NCI-H2029 treated with DMSO at 0.1 percent for 48 hours (cell line): ENCODE measurements around the gene BZW2.
"Not testable (repeated sequence)": the region's sequence is repeated elsewhere in the genome, so short reads cannot be mapped to it uniquely, and the experiment has no call there.

Source experiments
- DNase-seq: peaks from one replicate; lab custom pipeline; 2025; lab: John Stamatoyannopoulos, UW

The BZW2 gene

DNA sequence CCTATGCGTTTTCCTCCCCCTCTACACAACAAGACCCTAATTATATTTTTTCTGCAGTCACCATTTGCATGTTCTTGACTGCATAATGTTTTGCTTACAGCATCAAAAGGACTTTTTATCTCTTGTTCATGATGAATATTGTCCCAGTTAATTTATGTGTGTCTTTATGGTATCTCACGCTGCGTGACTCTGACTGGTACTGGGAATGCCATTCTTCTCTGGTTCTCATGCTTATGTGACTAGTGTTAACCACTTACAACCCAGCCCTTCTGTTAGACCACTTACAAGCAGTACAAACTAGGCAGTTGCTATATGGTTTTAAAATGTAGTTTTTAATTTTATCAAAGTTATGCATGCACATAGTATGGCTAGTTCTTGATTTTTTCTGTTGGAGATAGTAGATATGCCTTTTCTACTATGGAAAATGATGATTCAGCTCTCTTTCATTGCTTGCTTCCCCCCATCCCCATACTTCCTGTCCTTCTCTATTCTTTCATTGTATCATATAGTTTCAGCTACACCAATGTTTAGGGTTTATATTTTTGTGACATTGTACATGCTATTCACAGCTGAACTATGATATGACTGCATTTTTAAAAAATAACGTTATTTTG, 24.9 kb downstream of the BZW2 start:
- DNase-seq: no peak

DNA sequence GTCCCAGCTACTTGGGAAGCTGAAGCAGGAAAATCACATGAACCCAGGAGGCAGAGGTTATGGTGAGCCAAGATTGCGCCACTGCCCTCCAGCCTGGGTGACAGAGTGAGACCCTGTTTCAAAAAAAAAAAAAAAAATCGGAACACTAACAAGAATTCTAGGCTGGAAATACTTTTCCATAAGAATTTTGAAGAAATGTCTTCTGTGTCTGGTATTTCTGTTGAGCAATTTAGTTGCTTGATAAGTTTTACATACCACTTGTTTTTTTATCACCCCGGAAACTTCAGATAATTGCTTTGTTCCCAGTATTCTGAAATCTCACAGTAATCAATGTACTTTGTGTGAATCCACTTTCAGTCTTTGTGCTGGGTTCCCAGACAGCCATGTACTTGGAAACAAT, 25.8 kb downstream of the BZW2 start:
- no peak for DNase-seq

DNA sequence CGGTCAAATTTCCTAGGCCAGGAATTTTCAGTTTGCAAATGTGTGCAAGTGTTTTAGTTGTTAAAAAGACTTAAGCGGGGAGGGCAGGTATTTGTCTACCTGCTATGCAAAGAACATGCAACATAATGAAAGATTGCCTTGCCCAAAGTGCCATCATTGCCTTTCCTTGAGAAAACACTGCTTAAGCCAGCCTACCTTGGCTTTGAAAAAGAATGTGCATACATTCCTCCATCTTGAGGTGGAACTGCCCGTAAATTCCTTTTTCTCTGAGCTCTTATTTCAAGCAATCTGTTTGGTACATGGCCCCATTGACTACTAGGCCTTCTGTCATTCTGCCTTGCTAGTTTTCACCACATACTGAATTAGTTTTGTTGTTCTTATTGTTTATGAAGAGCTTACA, 29.3 kb downstream of the BZW2 start:
- DNase-seq: no peak

DNA sequence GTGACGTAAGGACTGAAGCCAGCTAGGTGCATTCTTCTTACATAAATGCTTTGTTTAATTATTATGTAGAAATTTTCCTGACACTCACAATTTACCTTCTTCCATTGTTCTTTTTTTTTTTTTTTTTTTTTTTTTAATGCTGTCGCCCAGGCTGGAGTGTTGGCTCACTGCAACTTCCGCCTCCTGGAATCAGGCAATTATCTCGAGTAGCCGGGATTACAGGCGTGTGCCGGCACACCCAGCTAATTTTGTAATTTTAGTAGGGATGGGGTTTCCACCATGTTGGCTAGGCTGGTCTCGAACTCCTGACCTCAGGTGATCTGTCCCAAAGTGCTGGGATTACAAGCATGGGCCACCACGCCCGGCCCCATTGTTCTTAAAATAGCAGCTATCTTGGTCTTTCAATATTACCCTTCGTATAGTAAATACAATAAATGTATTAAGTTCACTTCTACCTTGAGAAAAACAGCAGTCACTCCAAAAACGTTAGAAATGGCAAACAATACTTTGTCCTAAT, 32.1 kb downstream of the BZW2 start:
- no peak for DNase-seq

DNA sequence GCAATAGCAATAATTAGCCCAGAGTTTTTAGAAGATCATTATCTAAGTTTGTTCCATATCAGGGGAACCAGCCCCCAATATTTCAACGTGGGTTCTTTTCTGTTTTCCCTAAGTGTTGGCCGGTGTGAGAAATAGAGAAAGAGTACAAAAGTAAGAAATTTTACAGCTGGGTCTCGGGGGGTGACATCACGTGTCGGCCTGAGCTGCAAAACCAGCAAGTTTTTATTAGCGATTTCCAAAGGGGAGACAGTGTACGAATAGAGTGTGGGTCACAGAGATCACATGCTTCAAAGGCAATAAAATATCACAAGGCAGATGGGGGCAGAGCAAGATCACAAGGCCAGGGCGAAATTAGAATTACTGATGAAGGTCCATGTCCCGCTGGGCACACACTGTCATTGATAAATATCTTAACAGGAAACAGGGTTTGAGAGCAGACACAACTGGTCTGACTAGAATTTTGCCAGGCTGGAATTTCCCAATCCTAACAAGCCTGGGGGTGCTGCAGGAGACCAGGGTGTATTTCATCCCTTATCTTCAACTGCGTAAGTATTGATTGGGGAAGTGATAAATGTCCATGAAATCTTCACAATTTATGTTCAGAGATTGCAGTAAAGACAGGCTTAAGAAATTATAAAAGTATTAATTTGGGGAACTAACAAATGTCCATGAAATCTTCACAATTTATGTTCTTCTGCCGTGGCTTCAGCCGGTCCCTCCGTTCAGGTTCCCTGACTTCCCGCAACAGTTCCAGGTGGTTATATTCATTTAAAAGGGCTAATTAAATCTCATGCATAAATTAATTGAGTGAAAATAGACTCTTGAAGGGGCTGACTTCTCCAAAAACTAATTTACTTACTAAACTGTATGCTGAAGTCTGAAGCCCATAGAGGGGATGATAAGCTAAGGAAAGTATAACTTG, 32.9 kb downstream of the BZW2 start:
- DNase-seq: not testable (repeated sequence)

DNA sequence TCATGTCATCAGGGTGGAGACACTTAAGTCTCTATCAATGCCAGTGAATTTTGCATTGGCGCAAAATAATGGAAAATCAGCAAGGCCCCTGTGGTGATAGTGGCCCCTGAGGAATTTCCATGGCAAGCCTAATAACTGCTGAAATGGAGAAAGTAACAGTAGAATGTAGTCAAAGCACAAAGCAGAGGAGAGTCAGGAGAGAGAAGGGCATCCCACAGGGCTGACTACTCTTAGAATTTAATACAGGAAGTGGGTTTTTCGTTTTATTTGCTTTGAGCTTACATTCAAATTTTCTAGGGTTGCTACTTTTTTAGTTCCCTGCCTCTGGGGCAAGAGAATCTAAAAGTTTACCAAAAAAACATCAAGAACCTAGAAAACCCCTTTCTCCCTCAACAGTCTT, 39.0 kb downstream of the BZW2 start:
- no peak for DNase-seq

DNA sequence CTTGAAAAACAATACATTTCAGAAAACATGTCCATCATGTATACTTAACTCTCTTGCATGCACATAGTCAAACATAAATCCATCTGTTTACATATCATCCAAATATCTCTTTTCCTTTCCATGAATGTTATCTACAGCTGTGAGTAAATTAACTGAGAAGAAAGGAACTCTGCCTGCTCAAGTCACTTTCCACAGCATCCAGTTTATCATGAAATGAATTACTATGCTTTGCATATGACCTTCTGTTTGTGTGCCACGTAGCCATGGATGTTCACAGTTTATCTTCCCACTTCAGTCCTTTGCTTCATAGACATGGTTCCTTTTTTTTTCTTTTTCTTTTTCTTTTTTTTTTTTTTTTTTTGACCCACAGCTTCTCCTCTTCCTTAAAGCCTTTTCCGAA, 39.6 kb downstream of the BZW2 start:
- no peak for DNase-seq

DNA sequence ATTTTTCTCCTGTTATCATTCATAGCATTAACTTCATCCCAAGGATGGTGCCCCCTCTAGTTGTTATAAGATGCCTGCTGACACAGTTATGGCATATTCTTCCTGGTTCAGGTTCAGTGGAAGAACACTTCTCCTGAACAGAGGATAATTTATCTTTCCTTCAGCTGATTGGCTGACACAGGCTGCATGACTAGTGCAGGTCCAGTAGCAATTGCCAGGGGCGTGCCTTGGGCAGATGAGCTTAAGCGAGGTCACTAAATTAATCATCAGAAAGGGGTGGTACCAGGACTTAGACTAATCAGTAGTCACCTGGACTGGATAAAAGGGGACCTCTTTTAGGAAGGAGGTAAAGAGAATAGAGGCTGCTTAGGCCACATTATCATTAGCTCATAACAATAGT, 42.3 kb downstream of the BZW2 start:
- DNase-seq: no peak

DNA sequence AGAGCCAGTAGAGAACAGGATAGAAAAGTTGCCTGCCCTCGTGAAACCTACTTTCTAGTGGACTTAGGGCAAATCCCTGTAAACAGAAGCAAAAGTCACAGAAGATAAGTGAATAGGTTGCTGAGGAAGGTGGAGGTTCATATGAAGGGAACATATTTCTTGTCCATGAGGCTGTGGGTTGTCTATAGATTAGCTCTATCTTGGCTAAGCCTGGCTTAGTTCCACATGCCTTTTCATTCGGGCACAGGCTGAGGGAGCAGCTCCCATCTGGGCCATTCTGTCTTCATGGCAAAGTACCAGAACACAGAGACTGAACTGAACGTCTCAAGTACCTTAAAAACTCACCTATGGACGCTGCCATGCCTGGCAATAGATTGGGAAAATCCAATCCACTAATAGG, 45.3 kb downstream of the BZW2 start:
- no peak for DNase-seq

DNA sequence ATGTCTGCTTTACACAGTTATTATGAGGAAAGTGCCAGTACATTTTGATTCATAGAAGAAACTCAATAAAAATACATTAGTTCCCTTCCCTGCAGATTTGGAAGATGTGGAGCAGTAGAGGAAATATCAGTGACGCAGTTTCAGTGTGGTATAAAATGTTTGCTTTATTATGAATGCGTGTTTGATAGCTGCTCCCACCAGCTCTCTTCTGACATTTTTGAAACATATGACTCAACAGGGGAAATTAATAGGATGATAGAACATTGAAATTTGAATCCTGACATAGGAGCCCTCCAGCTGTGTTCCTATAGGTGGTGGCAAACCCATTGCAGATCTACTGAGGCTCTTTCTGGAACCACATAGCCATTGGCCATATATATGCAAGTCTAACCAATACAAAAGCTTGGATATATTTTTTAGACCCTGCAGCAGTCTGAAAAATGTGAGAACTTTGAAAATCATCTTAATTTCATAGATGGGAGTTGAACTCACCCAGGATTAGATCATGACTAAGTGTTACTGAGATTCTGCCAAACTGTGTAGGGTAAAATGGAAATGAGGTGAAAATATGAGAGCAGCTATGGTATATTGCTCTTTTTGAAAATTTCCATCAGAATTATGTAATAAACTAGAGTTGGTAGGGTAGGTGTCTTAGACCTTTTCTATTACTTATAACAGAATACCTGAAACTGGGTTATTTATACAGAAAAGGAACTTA, 47.8 kb downstream of the BZW2 start:
- DNase-seq: no peak

DNA sequence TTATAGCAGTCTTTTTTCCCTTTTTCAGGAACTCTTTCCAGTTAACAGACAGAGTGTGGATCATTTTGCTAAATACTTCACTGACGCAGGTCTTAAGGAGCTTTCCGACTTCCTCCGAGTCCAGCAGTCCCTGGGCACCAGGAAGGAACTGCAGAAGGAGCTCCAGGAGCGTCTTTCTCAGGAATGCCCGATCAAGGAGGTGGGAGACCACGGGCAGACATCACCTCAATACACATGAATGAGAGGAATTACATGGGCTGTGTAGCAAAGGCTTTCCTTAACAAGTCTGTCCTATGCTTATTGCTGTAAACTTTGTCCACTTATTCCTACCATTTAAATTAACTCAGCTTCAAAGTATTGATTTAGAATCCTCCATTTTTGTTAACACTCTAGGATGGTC, 48.8 kb downstream of the BZW2 start:
- DNase-seq: no peak

DNA sequence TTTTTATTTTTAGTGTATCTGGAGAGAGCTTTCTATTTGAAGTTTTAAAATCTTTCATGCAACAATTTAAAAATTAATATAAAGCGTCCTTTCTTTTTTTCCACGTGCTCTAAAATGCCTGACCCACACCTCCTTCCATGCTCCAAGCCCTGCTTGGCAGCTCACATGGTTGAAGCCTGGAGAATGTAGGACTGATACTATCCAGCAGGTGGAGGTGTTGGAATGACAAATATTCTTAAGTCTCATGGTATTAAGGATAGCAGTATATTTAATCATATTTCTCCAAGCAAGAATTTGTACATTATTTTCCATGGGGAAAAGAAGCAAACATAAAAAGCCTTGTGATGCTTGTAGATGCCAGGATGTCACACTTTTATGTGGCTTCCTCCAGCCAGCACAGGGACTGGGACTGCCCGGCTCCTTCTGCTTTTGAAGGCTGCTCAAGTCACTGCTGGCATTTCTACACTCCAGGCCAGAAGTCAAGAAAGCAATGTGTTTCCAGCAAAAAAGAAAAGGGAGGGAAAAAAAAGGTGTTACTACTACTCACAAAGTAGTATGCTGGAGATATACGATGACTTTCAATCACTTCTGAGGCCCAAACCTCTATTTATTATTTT, 49.7 kb downstream of the BZW2 start:
- no peak for DNase-seq

DNA sequence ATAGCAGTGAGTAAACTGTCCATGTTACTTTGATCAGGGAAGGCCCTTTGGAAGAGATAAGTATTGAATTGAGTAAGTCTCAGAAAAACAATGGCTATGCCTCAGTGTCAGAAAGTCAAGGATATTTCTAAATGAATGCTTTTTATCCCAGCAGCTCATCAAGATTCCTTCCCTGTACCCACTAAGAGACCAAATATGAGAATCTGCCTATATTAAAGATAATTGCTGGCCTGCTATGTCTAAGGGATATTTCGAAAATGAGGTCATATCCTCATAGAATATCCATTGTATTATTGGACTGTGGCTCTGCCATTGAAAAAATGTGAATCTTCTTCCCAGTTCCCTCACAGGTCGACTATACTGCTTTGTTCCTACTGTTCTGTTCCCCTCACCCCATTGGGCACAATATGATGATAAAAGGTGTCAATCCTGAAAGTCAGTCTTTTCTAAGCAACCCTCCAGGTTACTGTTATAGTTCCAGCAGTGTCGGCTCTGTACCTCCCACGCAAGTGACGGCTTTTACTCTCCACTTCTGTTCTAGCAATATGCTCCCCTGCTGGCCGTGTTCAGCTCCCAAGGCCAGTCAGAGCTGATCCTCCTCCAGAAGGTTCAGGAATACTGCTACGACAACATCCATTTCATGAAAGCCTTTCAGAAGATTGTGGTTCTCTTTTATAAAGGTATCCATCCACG, 51.7 kb downstream of the BZW2 start:
- DNase-seq: no peak

DNA sequence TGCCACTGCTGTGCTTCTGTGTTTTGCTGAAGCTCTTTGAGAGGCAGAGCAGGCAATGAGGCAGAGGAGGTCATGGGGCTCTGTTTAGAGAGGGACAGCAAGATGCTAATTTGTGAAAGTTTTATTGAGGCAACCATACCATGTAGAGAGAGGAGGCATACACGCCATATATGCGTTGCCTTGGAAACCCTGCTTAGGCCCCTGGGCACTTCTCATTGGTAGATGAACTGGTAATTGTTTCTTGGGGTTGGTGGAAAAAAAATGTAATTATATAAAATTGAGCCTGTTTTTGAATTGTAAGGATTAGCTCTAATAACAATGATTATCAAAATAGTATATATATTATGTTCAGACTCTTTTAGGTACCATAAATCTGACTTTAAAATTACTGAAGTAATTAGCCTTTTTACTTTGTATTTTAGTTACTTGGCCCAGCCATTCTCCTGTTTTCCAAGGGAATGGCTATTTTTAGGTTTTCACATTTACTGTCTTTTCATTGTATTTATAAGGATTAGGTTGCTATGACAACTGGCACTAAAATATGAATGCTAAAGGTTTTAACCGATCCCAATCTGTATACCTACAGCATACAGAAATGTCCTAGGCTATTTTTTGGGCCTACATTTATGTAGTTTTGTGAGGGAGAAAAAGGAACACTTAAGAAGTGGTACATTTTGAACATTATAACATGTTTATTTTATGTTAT, 52.4 kb downstream of the BZW2 start:
- DNase-seq: no peak

DNA sequence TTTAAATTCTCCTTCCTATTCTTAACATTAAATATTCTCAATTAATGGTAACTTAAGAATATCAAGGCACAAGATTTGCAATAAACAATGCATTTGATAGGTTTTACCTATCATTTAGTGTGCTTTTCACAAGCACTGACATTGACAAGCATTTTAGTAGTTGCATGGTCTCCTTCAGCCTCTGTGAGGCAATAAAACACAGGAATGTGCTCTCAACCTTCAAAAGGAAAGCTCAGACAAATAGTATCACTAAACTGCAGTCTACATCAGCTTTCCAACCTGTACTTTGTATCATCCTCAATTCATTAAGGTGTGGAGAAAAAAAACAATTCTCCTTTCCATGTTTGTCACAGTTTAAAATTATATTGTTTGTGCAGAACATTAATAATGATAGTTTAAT, 56.5 kb downstream of the BZW2 start:
- no peak for DNase-seq

DNA sequence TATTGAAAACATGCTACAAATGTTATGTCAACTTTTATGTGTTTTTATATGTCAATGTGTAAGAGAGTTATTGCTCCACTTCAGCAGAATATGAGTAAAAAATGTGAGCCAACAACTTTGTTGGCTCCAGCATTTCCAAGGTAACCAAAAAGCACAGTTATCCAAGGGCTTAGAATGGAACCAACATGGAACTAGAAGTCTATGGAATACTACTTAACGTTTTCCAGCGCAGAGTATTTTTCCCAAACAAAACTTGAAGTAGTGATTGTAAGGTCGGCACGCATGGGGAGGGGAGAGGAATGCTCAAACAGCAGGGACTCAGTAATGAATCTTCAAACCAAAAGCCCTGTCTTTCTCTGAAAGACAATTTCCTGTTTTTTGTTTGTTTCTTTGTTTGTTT, 62.5 kb downstream of the BZW2 start:
- DNase-seq: no peak

DNA sequence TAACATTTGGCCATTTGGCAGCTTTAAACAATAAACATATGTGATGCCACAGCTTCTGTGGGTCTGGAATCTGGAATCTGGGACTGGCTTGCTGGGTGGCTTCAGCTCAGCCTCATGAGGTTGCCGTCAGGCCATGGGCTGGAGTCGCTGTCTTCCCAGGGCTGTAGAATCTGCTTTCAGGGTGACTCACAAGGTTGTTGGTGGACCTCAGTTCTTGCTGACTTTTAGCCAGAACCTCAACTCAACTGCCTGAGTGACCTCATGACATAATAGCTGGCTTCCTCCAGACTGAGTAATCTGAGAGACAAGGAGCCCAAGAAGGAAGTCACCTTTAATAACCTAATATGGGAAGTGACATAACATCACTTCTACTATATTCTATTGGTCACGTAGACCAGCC, 63.0 kb downstream of the BZW2 start:
- DNase-seq: no peak

DNA sequence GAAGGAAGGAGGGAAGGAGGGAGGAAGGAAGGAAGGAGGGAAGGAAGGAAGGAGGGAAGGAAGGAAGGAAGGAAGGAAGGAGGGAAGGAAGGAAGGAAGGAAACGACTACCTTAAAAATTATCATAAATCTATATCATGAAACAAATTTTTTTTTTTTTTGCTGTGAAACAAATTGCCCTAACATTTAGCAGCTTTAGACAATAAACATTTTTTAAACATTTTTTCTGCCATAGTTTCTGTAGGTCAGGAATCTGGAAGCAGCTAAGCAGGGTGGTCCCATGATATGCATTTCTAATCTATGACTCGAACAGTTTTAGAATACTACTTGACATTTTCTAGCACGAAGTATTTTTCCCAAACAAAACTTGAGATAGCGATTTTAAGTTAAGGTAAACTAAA, 64.7 kb downstream of the BZW2 start:
- no peak for DNase-seq

DNA sequence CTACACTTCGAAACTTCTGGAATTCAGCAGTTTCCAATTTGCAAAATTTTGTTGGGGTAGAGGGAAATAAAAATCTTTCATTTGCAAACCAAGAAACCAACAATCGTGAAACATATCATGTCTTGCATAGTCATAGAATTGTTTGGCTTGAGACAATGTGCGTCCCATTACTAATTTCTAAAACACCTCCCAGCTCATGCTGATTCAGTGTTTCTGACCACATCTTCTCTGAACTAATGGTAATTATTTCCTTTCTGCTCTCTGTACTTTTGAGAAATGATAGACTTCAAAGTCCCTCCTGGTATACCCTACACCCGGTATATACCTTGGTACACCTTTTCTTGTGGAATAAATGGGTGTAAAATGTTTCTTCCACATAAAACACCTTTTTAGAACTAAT, 65.7 kb downstream of the BZW2 start:
- no peak for DNase-seq

DNA sequence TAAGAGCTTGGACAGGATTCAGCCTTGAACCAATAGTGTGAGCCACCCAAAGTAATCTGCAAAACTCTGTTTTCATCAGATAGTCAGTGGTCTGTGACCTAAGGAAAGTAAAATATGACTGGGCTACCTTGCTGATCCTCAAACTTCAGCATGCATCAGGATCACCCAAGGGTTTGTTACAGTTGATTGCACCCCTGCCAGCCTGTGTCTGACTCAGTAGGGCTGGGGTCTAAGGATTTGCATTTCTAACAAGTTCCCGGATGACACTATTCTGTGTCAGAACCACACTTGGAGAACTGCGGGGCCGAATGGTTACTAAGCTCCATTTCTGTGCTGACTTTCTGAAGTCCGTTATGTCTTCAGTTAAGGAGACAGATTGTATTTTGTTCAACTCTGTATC, 66.9 kb downstream of the BZW2 start:
- no peak for DNase-seq

DNA sequence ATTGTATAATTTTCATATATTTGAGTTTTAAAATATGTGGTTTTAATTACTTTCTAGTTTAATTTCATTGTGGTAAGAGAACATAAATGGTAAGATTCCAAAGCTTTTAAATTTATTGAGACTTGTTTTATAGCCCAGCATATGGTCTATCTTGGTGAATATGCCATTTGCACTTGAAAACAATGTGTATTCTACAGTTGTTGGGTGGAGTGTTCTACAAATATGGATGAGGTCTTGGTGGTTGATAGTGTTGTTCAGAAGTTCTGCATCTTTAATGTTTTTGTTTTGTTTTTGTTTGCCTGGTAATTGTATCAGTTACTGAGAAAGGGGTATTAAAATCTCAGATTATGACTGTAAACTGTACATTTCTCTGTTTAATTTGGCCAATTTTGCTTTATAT, 69.9 kb downstream of the BZW2 start:
- no peak for DNase-seq
